PC-9 (cell line): ENCODE measurements around the gene COL5A1. TPM values are rescaled to one million over a fixed set of nuclear protein-coding genes. Genes with fewer than 3 reads are reported as not detected.

Experiments
- BruUV-seq: library from RNA; stranded (reverse); fragments of 400-500 nt; replicated peaks from 2 replicates; lab custom pipeline; 2021; lab: Mats Ljungman, UMichigan
- CTCF ChIA-PET: fragments of 300-600 bp; sonication (Branson Sonifier 250); formaldehyde crosslinking; loops from one replicate; lab custom pipeline; 2022; ENCODE audit warnings: antibody characterized with exemption; lab: Charles Lee
- POLR2A ChIA-PET: fragments of 300-600 bp; sonication (Branson Sonifier 250); formaldehyde crosslinking; loops from one replicate; lab custom pipeline; 2022; ENCODE audit warnings: antibody characterized with exemption; ENCODE audit not compliant: unreplicated experiment; lab: Charles Lee
- DNase-seq, 2 experiments: peaks; one replicate each; pipeline versions ENCODE4 v3.0.0 to v3.0.0-alpha.2; 2015 to 2022; ENCODE audit warnings: mixed read lengths in 1 of 2
- H2AFZ ChIP-seq: fragments of 200-600 bp; sonication (generic); 2 replicates; pipeline ENCODE4 v1.8.1; 2017; ENCODE audit warnings: antibody characterized with exemption
- H3F3A ChIP-seq: fragments of 200-600 bp; sonication (generic); 2 replicates; pipeline ENCODE4 v1.8.1; 2017; ENCODE audit warnings: antibody characterized with exemption, mild to moderate bottlenecking, low read depth; ENCODE audit not compliant: insufficient read depth
- H3K27ac ChIP-seq: fragments of 200-600 bp; sonication (generic); 2 replicates; pipeline ENCODE4 v1.6.1; 2016; ENCODE audit warnings: mixed run types
- H3K27me3 ChIP-seq: fragments of 200-600 bp; sonication (generic); 2 replicates; pipeline ENCODE4 v1.6.1; 2016; ENCODE audit warnings: low read depth, mixed run types; ENCODE audit not compliant: insufficient read depth
- H3K36me3 ChIP-seq: fragments of 200-600 bp; sonication (generic); 2 replicates; pipeline ENCODE4 v1.6.1; 2016; ENCODE audit warnings: low read depth, mixed run types
- H3K4me1 ChIP-seq: fragments of 200-600 bp; sonication (generic); replicated peaks from 2 replicates; pipeline ENCODE4 v1.6.1; 2016; ENCODE audit warnings: mixed run types; ENCODE audit not compliant: insufficient read depth
- H3K4me2 ChIP-seq: fragments of 200-600 bp; sonication (generic); 2 replicates; pipeline ENCODE4 v1.6.1; 2017; ENCODE audit warnings: mixed run types
- H3K4me3 ChIP-seq: fragments of 200-600 bp; sonication (generic); 2 replicates; pipeline ENCODE4 v1.6.1; 2016; ENCODE audit warnings: mixed run types
- H3K79me2 ChIP-seq: fragments of 200-600 bp; sonication (generic); 2 replicates; pipeline ENCODE4 v1.6.1; 2017; ENCODE audit warnings: low read depth, mixed run types
- H3K9me2 ChIP-seq: fragments of 200-600 bp; sonication (generic); 2 replicates; pipeline ENCODE4 v1.8.1; 2017; ENCODE audit warnings: mild to moderate bottlenecking; ENCODE audit not compliant: insufficient read depth
- H3K9me3 ChIP-seq: fragments of 200-600 bp; sonication (generic); 2 replicates; pipeline ENCODE4 v1.8.1; 2016; ENCODE audit warnings: low read depth; ENCODE audit not compliant: insufficient read depth
- H4K20me1 ChIP-seq: fragments of 200-600 bp; sonication (generic); 2 replicates; pipeline ENCODE4 v1.8.1; 2017; ENCODE audit not compliant: insufficient read depth
- CTCF ChIP-seq: fragments of 200-600 bp; sonication (generic); conservative IDR thresholded peaks from 2 replicates; pipeline ENCODE4 v1.6.1; 2017; ENCODE audit warnings: mixed run types, antibody characterized with exemption, mild to moderate bottlenecking, moderate library complexity
- EZH2 ChIP-seq: fragments of 200-600 bp; sonication (generic); IDR thresholded peaks from 2 replicates; pipeline ENCODE4 v1.8.0; 2017; ENCODE audit warnings: antibody characterized with exemption, low read depth
- intact Hi-C: fragments of 100-400 bp; cut with micrococcal nuclease; formaldehyde crosslinking; loops from one replicate; pipeline ENCODE4 v1.10.0; 2022; ENCODE audit not compliant: unreplicated experiment
- total RNA-seq: library from RNA; stranded (reverse); gene quantifications from 2 replicates; pipeline ENCODE4 v1.2.3, GENCODE V29; 2021

The COL5A1 gene
- total RNA-seq, 1 experiment from 2014 or later = 15.2 TPM

GRCh38 chr9:134791009-134791408 is 149.4 kb downstream of the COL5A1 start:
- DNase-seq = no peak
- H3K27ac ChIP-seq = no peak overlapping the region
- no peaks in the 10 kb centered on the region for H3K9me3 ChIP-seq
- no peak overlapping the region for H2AFZ ChIP-seq
- no peaks in the 10 kb centered on the region for H3F3A ChIP-seq
- no peaks in the 10 kb centered on the region for H4K20me1 ChIP-seq
- BruUV-seq = no TSS peak
- intact Hi-C loops = no loop called here
- no peak overlapping the region for H3K4me3 ChIP-seq
- H3K27me3 ChIP-seq = peaks cover 76% of the 10 kb centered on the region
- H3K36me3 ChIP-seq = no peaks in the 10 kb centered on the region
- ChIA-PET CTCF (no interaction called here), POLR2A (no interaction called here)
- no peaks in the 10 kb centered on the region for H3K79me2 ChIP-seq
- no peaks in the 10 kb centered on the region for H3K9me2 ChIP-seq
- no peaks in the 10 kb centered on the region for H3K4me1 ChIP-seq
- H3K4me2 ChIP-seq = no peak overlapping the region
- TF ChIP-seq EZH2 = no peak
- TF ChIP-seq CTCF = no peak

- Histone ChIP-seq H3K9me3 (no peaks in the 10 kb centered on the region), H3K9me2 (no peaks in the 10 kb centered on the region), H2AFZ (no peak overlapping the region), H4K20me1 (no peaks in the 10 kb centered on the region), H3F3A (no peaks in the 10 kb centered on the region), H3K4me2 (no peak overlapping the region), H3K27ac (no peak overlapping the region), H3K79me2 (no peaks in the 10 kb centered on the region), H3K27me3 (peaks cover 75% of the 10 kb centered on the region), H3K4me1 (no peaks in the 10 kb centered on the region), H3K4me3 (no peak overlapping the region), H3K36me3 (no peaks in the 10 kb centered on the region)
- POLR2A ChIA-PET = no interaction called here
- DNase-seq = no peak
- no peak for TF ChIP-seq CTCF
- no peak for TF ChIP-seq EZH2
- intact Hi-C loops = no loop called here
- no TSS peak for BruUV-seq
- CTCF ChIA-PET = no interaction called here
These were observed 151.0 kb downstream of the COL5A1 start for GRCh38 chr9:134792627-134793026.

- Histone ChIP-seq H3K9me3 (no peaks in the 10 kb centered on the region), H3K79me2 (no peaks in the 10 kb centered on the region), H3K36me3 (no peaks in the 10 kb centered on the region), H3K4me3 (no peak overlapping the region), H2AFZ (no peak overlapping the region), H3K27ac (no peak overlapping the region), H3K9me2 (no peaks in the 10 kb centered on the region), H3K27me3 (peaks cover 79% of the 10 kb centered on the region), H4K20me1 (no peaks in the 10 kb centered on the region), H3K4me1 (no peaks in the 10 kb centered on the region), H3K4me2 (no peak overlapping the region), H3F3A (no peaks in the 10 kb centered on the region)
- no peak for DNase-seq
- intact Hi-C loops = no loop called here
- CTCF ChIA-PET = no interaction called here
- POLR2A ChIA-PET = no interaction called here
- TF ChIP-seq EZH2 (no peak), CTCF (no peak)
- no TSS peak for BruUV-seq
These were observed 151.9 kb downstream of the COL5A1 start for GRCh38 chr9:134793288-134794188.
